Stomach (tissue), 9 donors: ENCODE results near the gene LRIT2. TPM values are rescaled to one million over a fixed set of nuclear protein-coding genes. Genes with fewer than 3 reads are reported as not detected.

ENCODE experiments used
- DNase-seq, 2 donors: peaks; one replicate each; pipeline versions ENCODE4 v3.0.0 to v3.0.0-alpha.2; 2013 to 2019
- H3K27ac ChIP-seq, 5 donors: fragments of 200-600 bp in 4 of 5; sonication (generic) in 4 of 5; one replicate each; pipeline ENCODE4 v1.5.1; 2013 to 2019; ENCODE audit warnings: mild to moderate bottlenecking in 1 of 5, moderate library complexity in 1 of 5
- H3K27me3 ChIP-seq, 3 donors: fragments of 200-600 bp; sonication (generic); one replicate each; pipeline ENCODE4 v1.5.1; 2017 to 2019; ENCODE audit warnings: mixed run types in 1 of 3
- H3K36me3 ChIP-seq, 4 donors: fragments of 200-600 bp; sonication (generic); 1 replicate in 3 of 4; 2 replicates in 1 of 4; pipeline ENCODE4 v1.5.1; 2016 to 2019
- H3K4me1 ChIP-seq, 4 donors: fragments of 200-600 bp; sonication (generic); one replicate each; pipeline ENCODE4 v1.5.1; 2016 to 2019
- H3K4me3 ChIP-seq, 4 donors: fragments of 200-600 bp; sonication (generic) in 3 of 4; one replicate each; pipeline ENCODE4 v1.5.1; 2016 to 2019; ENCODE audit warnings: mild to moderate bottlenecking in 1 of 4
- H3K9me3 ChIP-seq, 4 donors: fragments of 200-600 bp; sonication (generic); one replicate each; pipeline ENCODE4 v1.5.1; 2016 to 2019
- CTCF ChIP-seq, 7 experiments: fragments of 450-650 bp in 4 of 7; fragments of 200-600 bp in 3 of 7; sonication (generic) in 3 of 7; IDR thresholded peaks; one replicate each; pipeline ENCODE4 v1.5.1; 2016 to 2019; ENCODE audit warnings: antibody characterized with exemption in 7 of 7, control low read depth in 2 of 7, mild to moderate bottlenecking in 1 of 7
- EP300 ChIP-seq: sonication (generic); formaldehyde crosslinking; IDR thresholded peaks from one replicate; pipeline ENCODE4 v1.6.1; 2017; ENCODE audit warnings: antibody characterized with exemption
- POLR2A ChIP-seq, 4 donors: fragments of 450-650 bp; IDR thresholded peaks; one replicate each; pipeline ENCODE4 v1.6.1; 2016; ENCODE audit warnings: antibody characterized with exemption in 4 of 4, control low read depth in 2 of 4, mild to moderate bottlenecking in 1 of 4, moderate library complexity in 1 of 4
- POLR2AphosphoS5 ChIP-seq, 3 donors: sonication (generic); formaldehyde crosslinking; IDR thresholded peaks; one replicate each; pipeline ENCODE4 v1.6.1; 2016; ENCODE audit warnings: antibody characterized with exemption in 3 of 3
- WGBS, 5 donors: extraction: QIAGEN DNeasy Blood & Tissue Kit in 3 of 5; methylation state at CpG; one replicate each; pipeline versions ENCODE4 v1.1.5 to v1.1.7; 2013 to 2018; 5-methylcytosine and 5-hydroxymethylcytosine counted together
- intact Hi-C: fragments of 100-400 bp; cut with DNase I; formaldehyde crosslinking; loops from one replicate; pipeline ENCODE4 v1.15.1; 2023; ENCODE audit warnings: low total_unique reads
- polyA plus RNA-seq, 3 donors: library from polyadenylated mRNA; stranded (reverse); fragments of 200-250 nt; gene quantifications; one replicate each; pipeline ENCODE4 v1.2.3, GENCODE V29; 2013
- total RNA-seq, 5 donors: library from RNA; depleted of rRNA; stranded (reverse); fragments of >200 nt; gene quantifications; one replicate each; pipeline versions ENCODE4 v1.1.0 to v1.2.3, GENCODE V29; 2014 to 2016
- donor health status: healthy with polysubstance abuse.
- donor health status: Bipolar disorder and iron deficiency.
- donor health status: healthy.

The LRIT2 gene
- total and polyA plus RNA-seq, 8 donors = not detected

GRCh38 chr10:84233940-84234339 lies 8.6 kb upstream of the LRIT2 start:
- intact Hi-C loops = no loop called here
- H3K36me3 ChIP-seq = no peaks in the 10 kb centered on the region
- no peaks in the 10 kb centered on the region for H3K4me1 ChIP-seq
- no peak for DNase-seq
- H3K9me3 ChIP-seq = peaks cover 0 to 4% (median 0%) of the 10 kb centered on the region in 4 donors
- 75 to 86% (median 84%) methylated on average over 4 of the region's 4 CpGs; no CpG with 5 or more reads in 1 of the 5 donors for WGBS, 5 donors
- H3K4me3 ChIP-seq = no peak overlapping the region
- TF ChIP-seq EP300 = no peak
- TF ChIP-seq POLR2A (IDR thresholded peaks at IDR 0.05) = no peak
- no peak for TF ChIP-seq CTCF (IDR thresholded peaks at IDR 0.05)
- no peak for TF ChIP-seq POLR2AphosphoS5 (IDR thresholded peaks at IDR 0.05)
- H3K27me3 ChIP-seq = peaks cover 0 to 27% (median 9%) of the 10 kb centered on the region in 3 donors
- H3K27ac ChIP-seq = no peak overlapping the region

GRCh38 chr10:84232376-84232775 lies 7.0 kb upstream of the LRIT2 start:
- intact Hi-C loops = no loop called here
- DNase-seq = no peak
- Histone ChIP-seq H3K27me3 (peaks cover 0 to 19% (median 5%) of the 10 kb centered on the region in 3 donors), H3K36me3 (no peaks in the 10 kb centered on the region), H3K4me1 (no peaks in the 10 kb centered on the region), H3K27ac (no peak overlapping the region), H3K9me3 (peaks cover 0 to 3% (median 0%) of the 10 kb centered on the region in 4 donors), H3K4me3 (no peak overlapping the region)
- TF ChIP-seq POLR2AphosphoS5 (IDR thresholded peaks at IDR 0.05) (no peak), EP300 (no peak), POLR2A (IDR thresholded peaks at IDR 0.05) (no peak), CTCF (IDR thresholded peaks at IDR 0.05) (no peak)
- WGBS, 5 donors = 77 to 87% (median 85%) methylated on average over 10 of the region's 10 CpGs

GRCh38 chr10:84230359-84230758 lies 5.0 kb upstream of the LRIT2 start:
- no peak for DNase-seq
- Histone ChIP-seq H3K27me3 (peaks cover 0 to 4% (median 0%) of the 10 kb centered on the region in 3 donors), H3K36me3 (no peaks in the 10 kb centered on the region), H3K4me3 (no peak overlapping the region), H3K9me3 (no peaks in the 10 kb centered on the region), H3K27ac (no peak overlapping the region), H3K4me1 (no peaks in the 10 kb centered on the region)
- intact Hi-C loops = no loop called here
- no peak for TF ChIP-seq POLR2A (IDR thresholded peaks at IDR 0.05)
- TF ChIP-seq POLR2AphosphoS5 (IDR thresholded peaks at IDR 0.05) = no peak
- no peak for TF ChIP-seq CTCF (IDR thresholded peaks at IDR 0.05)
- no peak for TF ChIP-seq EP300
- WGBS, 5 donors = 69 to 84% (median 75%) methylated on average over 1 of the region's 1 CpG

- Histone ChIP-seq H3K36me3 (no peaks in the 10 kb centered on the region), H3K4me3 (no peak overlapping the region), H3K4me1 (no peaks in the 10 kb centered on the region), H3K27ac (no peak overlapping the region), H3K27me3 (peaks cover 0 to 15% (median 5%) of the 10 kb centered on the region in 3 donors), H3K9me3 (no peaks in the 10 kb centered on the region)
- intact Hi-C loops = no loop called here
- WGBS, 5 donors = 63 to 80% (median 74%) methylated on average over 4 of the region's 4 CpGs
- DNase-seq = no peak
- TF ChIP-seq EP300 (no peak), CTCF (IDR thresholded peaks at IDR 0.05) (no peak), POLR2A (IDR thresholded peaks at IDR 0.05) (no peak), POLR2AphosphoS5 (IDR thresholded peaks at IDR 0.05) (no peak)
Measured at GRCh38 chr10:84227810-84228209, 2.5 kb upstream of the LRIT2 start.
